NCI-H1694 (cell line): Measurements from ENCODE around the gene PARP14.
"Not testable (repeated sequence)": the region's sequence is repeated elsewhere in the genome, so short reads cannot be mapped to it uniquely, and the experiment has no call there.

ENCODE experiments used
- DNase-seq: peaks from one replicate; lab custom pipeline; 2025; lab: John Stamatoyannopoulos, UW

Gene PARP14

GRCh38 chr3:122679085-122679881 is 1.4 kb upstream of the PARP14 start:
- DNase-seq, result peak; percentile 51

- DNase-seq, result no peak
These were observed 661 bp upstream of the PARP14 start for GRCh38 chr3:122679882-122680474.

- no peak for DNase-seq
These were observed 790 bp downstream of the PARP14 start for GRCh38 chr3:122681284-122681973.

GRCh38 chr3:122681974-122682409 is 1.4 kb downstream of the PARP14 start:
- no peak for DNase-seq

- DNase-seq, result not testable (repeated sequence)
These were observed 2.3 kb downstream of the PARP14 start for GRCh38 chr3:122682778-122683411.

GRCh38 chr3:122687298-122687697 is 6.7 kb downstream of the PARP14 start:
- no peak for DNase-seq

GRCh38 chr3:122688996-122689395 is 8.4 kb downstream of the PARP14 start:
- DNase-seq, result no peak

- DNase-seq, result no peak
These were observed 8.9 kb downstream of the PARP14 start for GRCh38 chr3:122689587-122689986.

- DNase-seq, result no peak
These were observed 9.5 kb downstream of the PARP14 start for GRCh38 chr3:122690096-122690495.

- no peak for DNase-seq
These were observed 10.6 kb downstream of the PARP14 start for GRCh38 chr3:122691195-122691594.

GRCh38 chr3:122692674-122693073 is 12.0 kb downstream of the PARP14 start:
- no peak for DNase-seq

- DNase-seq, result no peak
These were observed 14.3 kb downstream of the PARP14 start for GRCh38 chr3:122694966-122695365.

GRCh38 chr3:122695927-122696561 is 15.4 kb downstream of the PARP14 start:
- DNase-seq, result no peak

- no peak for DNase-seq
These were observed 17.4 kb downstream of the PARP14 start for GRCh38 chr3:122697952-122698620.

- no peak for DNase-seq
These were observed 19.6 kb downstream of the PARP14 start for GRCh38 chr3:122700193-122700592.

- DNase-seq, result no peak
These were observed 24.7 kb downstream of the PARP14 start for GRCh38 chr3:122705379-122705778.

GRCh38 chr3:122710616-122711251 is 30.1 kb downstream of the PARP14 start:
- DNase-seq, result not testable (repeated sequence)

GRCh38 chr3:122714273-122714672 is 33.6 kb downstream of the PARP14 start:
- DNase-seq, result no peak

- no peak for DNase-seq
These were observed 36.0 kb downstream of the PARP14 start for GRCh38 chr3:122716667-122717066.

GRCh38 chr3:122719273-122719921 is 38.8 kb downstream of the PARP14 start:
- no peak for DNase-seq
